ENCODE results near the gene PSMB5.

PSMB5 gene

DNA sequence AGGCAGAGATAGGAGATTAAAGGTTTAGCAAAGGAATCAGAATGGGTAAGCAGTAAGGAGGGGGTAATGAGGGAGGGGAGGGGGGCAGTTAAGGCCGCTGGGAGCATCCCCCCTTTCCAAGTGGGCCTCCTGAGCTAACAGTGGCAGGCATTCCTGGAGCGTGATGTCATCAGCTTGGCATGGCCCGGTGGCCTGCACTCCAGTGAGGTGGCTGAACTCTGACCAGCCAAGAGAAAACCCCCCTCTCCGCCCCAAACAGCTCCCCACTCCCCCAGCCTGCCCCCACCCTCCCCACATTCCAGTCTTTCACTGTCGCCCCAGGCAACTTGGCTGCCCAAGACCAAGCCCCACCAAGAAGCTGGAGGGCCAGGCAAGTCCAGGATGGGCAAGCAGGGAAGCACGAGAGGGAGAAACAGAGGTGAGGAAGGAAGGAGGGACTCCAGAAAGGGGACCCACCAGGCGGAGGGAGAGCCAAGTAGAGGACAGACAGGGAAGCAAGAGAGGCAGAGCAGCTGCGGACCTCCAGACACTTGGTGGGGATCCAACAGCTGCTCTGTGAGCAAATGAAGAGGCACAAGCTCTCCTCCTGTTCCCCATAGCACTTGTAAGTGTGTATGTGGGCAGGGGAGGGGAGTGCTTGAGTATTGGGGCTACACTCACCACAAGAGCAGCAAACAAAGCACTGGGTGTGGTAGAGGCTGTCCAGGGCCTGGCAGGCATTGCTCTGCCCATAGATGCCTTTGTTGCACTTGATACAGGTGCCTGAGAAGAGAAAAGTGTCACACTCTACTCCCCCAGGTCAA, 56.8 kb downstream of the PSMB5 start:
- H3K36me3 ChIP-seq (ENCODE audit: control insufficient read depth in 1 of 2, insufficient read depth in 2 of 2, low read depth in 1 of 2, low read length in 2 of 2): peaks cover 9 to 31% of the 10 kb centered on the region in 2 experiments
- H3K4me2 ChIP-seq (ENCODE audit: low read length, poor library complexity, severe bottlenecking): peak overlapping the region; percentile 64
- H3K18ac ChIP-seq (ENCODE audit: low read depth in 1 of 2, low read length in 2 of 2): peak overlapping the region; percentile 84 to 98
- H2AK5ac ChIP-seq (ENCODE audit: low read length, severe bottlenecking): peak overlapping the region; percentile 99
- H3K79me1 ChIP-seq (replicated peaks; ENCODE audit: low read length, poor library complexity, severe bottlenecking): peaks cover 7% of the 10 kb centered on the region
- H2AFZ ChIP-seq (ENCODE audit: low read depth, low read length): no peak overlapping the region
- H4K91ac ChIP-seq (ENCODE audit: low read length): peak overlapping the region; percentile 48
- H3K27me3 ChIP-seq (ENCODE audit: control insufficient read depth in 1 of 2, insufficient read depth in 1 of 2, low read length in 2 of 2): no peaks in the 10 kb centered on the region
- H3K9me3 ChIP-seq (ENCODE audit: control insufficient read depth, low read length): no peaks in the 10 kb centered on the region
- H2BK15ac ChIP-seq (ENCODE audit: low read depth, poor library complexity, severe bottlenecking): peak overlapping the region; percentile 50
- peak overlapping the region in 1 of 2 experiments; percentile 19 for H3K4me3 ChIP-seq (ENCODE audit: insufficient read depth in 1 of 2, low read depth in 1 of 2, low read length in 2 of 2)
- H3K4me1 ChIP-seq (ENCODE audit: control insufficient read depth, insufficient read depth, low read depth, low read length): peaks cover 33% of the 10 kb centered on the region
- H3K27ac ChIP-seq (ENCODE audit: low read length, poor library complexity, severe bottlenecking): peak overlapping the region; percentile 99
- peak; percentile 66 for DNase-seq
- WGBS: 4% methylated on average over 7 of the region's 8 CpGs
- peak overlapping the region in 1 of 2 experiments; percentile 61 for H3K23ac ChIP-seq (ENCODE audit: low read length in 2 of 2)
- peak overlapping the region; percentile 6 to 26 for H2BK12ac ChIP-seq (ENCODE audit: low read length in 2 of 2)
- peak overlapping the region; percentile 76 for H2BK120ac ChIP-seq (ENCODE audit: low read depth, low read length)
- H4K8ac ChIP-seq (ENCODE audit: low read length): peak overlapping the region; percentile 24
- peak overlapping the region; percentile 88 for H2BK5ac ChIP-seq (ENCODE audit: low read depth, low read length, poor library complexity, severe bottlenecking)
- H3K14ac ChIP-seq (ENCODE audit: low read length in 2 of 2): peak overlapping the region in 1 of 2 experiments; percentile 76
- H3K9ac ChIP-seq (ENCODE audit: low read length): peak overlapping the region; percentile 29
- H3K4ac ChIP-seq (ENCODE audit: low read depth in 1 of 2, low read length in 2 of 2): peak overlapping the region; percentile 5 to 91

DNA sequence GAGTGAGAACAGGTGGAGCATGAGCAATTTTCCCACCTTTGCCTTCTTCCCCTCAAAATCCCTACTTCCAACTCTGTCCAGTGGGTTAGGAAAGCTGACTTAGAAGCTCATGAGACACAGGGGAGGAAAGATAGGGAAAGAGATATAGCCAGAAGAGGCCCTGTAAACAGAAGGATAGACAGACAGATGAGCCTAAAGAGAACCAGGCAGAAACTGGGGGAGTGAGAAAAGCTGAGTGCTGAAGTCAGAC, 57.3 kb downstream of the PSMB5 start:
- Histone ChIP-seq H2BK5ac (ENCODE audit: low read depth, low read length, poor library complexity, severe bottlenecking) (peak overlapping the region; percentile 88), H3K27me3 (ENCODE audit: control insufficient read depth in 1 of 2, insufficient read depth in 1 of 2, low read length in 2 of 2) (no peaks in the 10 kb centered on the region), H2AK5ac (ENCODE audit: low read length, severe bottlenecking) (peak overlapping the region; percentile 99), H4K91ac (ENCODE audit: low read length) (peak overlapping the region; percentile 48), H3K4me3 (ENCODE audit: insufficient read depth in 1 of 2, low read depth in 1 of 2, low read length in 2 of 2) (no peak overlapping the region), H2BK12ac (ENCODE audit: low read length in 2 of 2) (peak overlapping the region; percentile 59 to 97), H3K18ac (ENCODE audit: low read depth in 1 of 2, low read length in 2 of 2) (peak overlapping the region; percentile 46 to 82), H3K4me2 (ENCODE audit: low read length, poor library complexity, severe bottlenecking) (peak overlapping the region; percentile 64), H2AFZ (ENCODE audit: low read depth, low read length) (no peak overlapping the region), H4K8ac (ENCODE audit: low read length) (peak overlapping the region; percentile 8), H3K9me3 (ENCODE audit: control insufficient read depth, low read length) (no peaks in the 10 kb centered on the region), H3K4me1 (ENCODE audit: control insufficient read depth, insufficient read depth, low read depth, low read length) (peaks cover 33% of the 10 kb centered on the region), H3K4ac (ENCODE audit: low read depth in 1 of 2, low read length in 2 of 2) (peak overlapping the region; percentile 20 to 84), H3K36me3 (ENCODE audit: control insufficient read depth in 1 of 2, insufficient read depth in 2 of 2, low read depth in 1 of 2, low read length in 2 of 2) (peaks cover 9 to 36% of the 10 kb centered on the region in 2 experiments), H2BK120ac (ENCODE audit: low read depth, low read length) (peak overlapping the region; percentile 96), H3K79me1 (replicated peaks; ENCODE audit: low read length, poor library complexity, severe bottlenecking) (peaks cover 12% of the 10 kb centered on the region), H3K14ac (ENCODE audit: low read length in 2 of 2) (no peak overlapping the region), H3K27ac (ENCODE audit: low read length, poor library complexity, severe bottlenecking) (peak overlapping the region; percentile 99), H2BK15ac (ENCODE audit: low read depth, poor library complexity, severe bottlenecking) (no peak overlapping the region), H3K23ac (ENCODE audit: low read length in 2 of 2) (no peak overlapping the region), H3K9ac (ENCODE audit: low read length) (peak overlapping the region; percentile 25)
- DNase-seq: no peak

GRCh38 chr14:22976620-22977433, 57.9 kb downstream of the PSMB5 start:
- H3K4ac ChIP-seq (ENCODE audit: low read depth in 1 of 2, low read length in 2 of 2): peak overlapping the region; percentile 40 to 84
- H2AFZ ChIP-seq (ENCODE audit: low read depth, low read length): no peak overlapping the region
- peak overlapping the region; percentile 77 for H2BK15ac ChIP-seq (ENCODE audit: low read depth, poor library complexity, severe bottlenecking)
- H2BK120ac ChIP-seq (ENCODE audit: low read depth, low read length): peak overlapping the region; percentile 96
- peaks cover 33% of the 10 kb centered on the region for H3K4me1 ChIP-seq (ENCODE audit: control insufficient read depth, insufficient read depth, low read depth, low read length)
- peak overlapping the region; percentile 8 for H4K8ac ChIP-seq (ENCODE audit: low read length)
- DNase-seq: peak; percentile 64
- H3K18ac ChIP-seq (ENCODE audit: low read depth in 1 of 2, low read length in 2 of 2): peak overlapping the region; percentile 46 to 82
- H3K36me3 ChIP-seq (ENCODE audit: control insufficient read depth in 1 of 2, insufficient read depth in 2 of 2, low read depth in 1 of 2, low read length in 2 of 2): peaks cover 9 to 40% of the 10 kb centered on the region in 2 experiments
- WGBS: 59% methylated on average over 4 of the region's 6 CpGs
- peak overlapping the region; percentile 59 to 97 for H2BK12ac ChIP-seq (ENCODE audit: low read length in 2 of 2)
- H3K4me3 ChIP-seq (ENCODE audit: insufficient read depth in 1 of 2, low read depth in 1 of 2, low read length in 2 of 2): no peak overlapping the region
- H3K79me1 ChIP-seq (replicated peaks; ENCODE audit: low read length, poor library complexity, severe bottlenecking): peaks cover 13% of the 10 kb centered on the region
- H2BK5ac ChIP-seq (ENCODE audit: low read depth, low read length, poor library complexity, severe bottlenecking): peak overlapping the region; percentile 88
- H3K27me3 ChIP-seq (ENCODE audit: control insufficient read depth in 1 of 2, insufficient read depth in 1 of 2, low read length in 2 of 2): no peaks in the 10 kb centered on the region
- no peak overlapping the region for H3K23ac ChIP-seq (ENCODE audit: low read length in 2 of 2)
- H2AK5ac ChIP-seq (ENCODE audit: low read length, severe bottlenecking): peak overlapping the region; percentile 99
- peak overlapping the region; percentile 64 for H3K4me2 ChIP-seq (ENCODE audit: low read length, poor library complexity, severe bottlenecking)
- no peak overlapping the region for H3K14ac ChIP-seq (ENCODE audit: low read length in 2 of 2)
- peak overlapping the region; percentile 25 for H3K9ac ChIP-seq (ENCODE audit: low read length)
- H4K91ac ChIP-seq (ENCODE audit: low read length): peak overlapping the region; percentile 48
- H3K27ac ChIP-seq (ENCODE audit: low read length, poor library complexity, severe bottlenecking): peak overlapping the region; percentile 99
- H3K9me3 ChIP-seq (ENCODE audit: control insufficient read depth, low read length): no peaks in the 10 kb centered on the region

Data from mesenchymal stem cell (in vitro differentiated cells and primary cell).